Neural progenitor cell (in vitro differentiated cells): Measurements from ENCODE around the gene GNG4. TPM values are rescaled to one million over a fixed set of nuclear protein-coding genes. Genes with fewer than 3 reads are reported as not detected.
A peak's percentile ranks its signal among the peaks of the same experiment; 100 is the strongest.

Source experiments
- DNase-seq: peaks from one replicate; pipeline ENCODE4 v3.0.0-alpha.2; 2016; ENCODE audit warnings: low spot score
- H2AFZ ChIP-seq: fragments of 200-600 bp; sonication (generic); replicated peaks from 2 replicates; pipeline ENCODE4 v1.6.1; 2016; ENCODE audit warnings: antibody characterized with exemption
- H3F3A ChIP-seq: fragments of 200-600 bp; sonication (generic); 2 replicates; pipeline ENCODE4 v1.6.1; 2016; ENCODE audit warnings: antibody characterized with exemption, low read depth
- H3K27ac ChIP-seq: fragments of 200-600 bp; sonication (generic); 2 replicates; pipeline ENCODE4 v1.5.1; 2016; ENCODE audit warnings: mild to moderate bottlenecking
- H3K27me3 ChIP-seq: fragments of 200-600 bp; sonication (generic); 2 replicates; pipeline ENCODE4 v1.6.1; 2016; ENCODE audit warnings: mild to moderate bottlenecking, moderate library complexity
- H3K36me3 ChIP-seq: fragments of 200-600 bp; sonication (generic); 2 replicates; pipeline ENCODE4 v1.5.1; 2016
- H3K4me1 ChIP-seq: fragments of 200-600 bp; sonication (generic); 2 replicates; pipeline ENCODE4 v1.6.1; 2016; ENCODE audit warnings: mixed run types
- H3K4me2 ChIP-seq: fragments of 200-600 bp; sonication (generic); 2 replicates; pipeline ENCODE4 v1.6.1; 2016
- H3K4me3 ChIP-seq: fragments of 200-600 bp; sonication (generic); 2 replicates; pipeline ENCODE4 v1.5.1; 2016
- H3K79me2 ChIP-seq: fragments of 200-600 bp; sonication (generic); 2 replicates; pipeline ENCODE4 v1.6.1; 2016; ENCODE audit warnings: low read depth
- H3K9ac ChIP-seq: fragments of 200-600 bp; sonication (generic); 2 replicates; pipeline ENCODE4 v1.6.1; 2016
- H3K9me3 ChIP-seq: fragments of 200-600 bp; sonication (generic); 2 replicates; pipeline ENCODE4 v1.5.1; 2016; ENCODE audit warnings: low read depth
- H4K20me1 ChIP-seq: fragments of 200-600 bp; sonication (generic); 2 replicates; pipeline ENCODE4 v1.6.1; 2016; ENCODE audit warnings: low read depth
- H3K27ac Mint-ChIP-seq: 3 replicates; pipeline ENCODE4 v1.8.0; 2021; ENCODE audit warnings: mixed read lengths
- H3K27me3 Mint-ChIP-seq: 2 replicates; pipeline ENCODE4 v1.8.0; 2022; ENCODE audit warnings: low read depth, mild to moderate bottlenecking, inconsistent platforms, moderate library complexity, mixed read lengths; ENCODE audit not compliant: insufficient read depth
- H3K36me3 Mint-ChIP-seq: 3 replicates; pipeline ENCODE4 v1.8.0; 2021; ENCODE audit warnings: mixed read lengths
- H3K4me1 Mint-ChIP-seq: 3 replicates; pipeline ENCODE4 v1.8.0; 2021; ENCODE audit warnings: mixed read lengths
- H3K4me3 Mint-ChIP-seq: 3 replicates; pipeline ENCODE4 v1.8.0; 2021; ENCODE audit warnings: mild to moderate bottlenecking, moderate library complexity, mixed read lengths
- H3K9me3 Mint-ChIP-seq: 3 replicates; pipeline ENCODE4 v1.8.0; 2020; ENCODE audit warnings: mixed read lengths
- CTCF ChIP-seq: fragments of 200-600 bp; sonication (generic); IDR thresholded peaks from 2 replicates; pipeline ENCODE4 v1.5.1; 2017; ENCODE audit warnings: antibody characterized with exemption, mild to moderate bottlenecking
- EZH2 ChIP-seq: fragments of 200-600 bp; sonication (generic); IDR thresholded peaks from 2 replicates; pipeline ENCODE4 v1.6.1; 2017; ENCODE audit warnings: antibody characterized with exemption, mild to moderate bottlenecking, moderate library complexity
- EZH2phosphoT487 ChIP-seq: fragments of 200-600 bp; sonication (generic); IDR thresholded peaks from 2 replicates; pipeline ENCODE4 v1.6.1; 2017; ENCODE audit warnings: antibody characterized with exemption
- total RNA-seq: library from RNA; depleted of rRNA; stranded (reverse); fragments of >200 nt; gene quantifications from 2 replicates; pipeline ENCODE4 v1.2.3, GENCODE V29; 2015; ENCODE audit warnings: low replicate concordance

GNG4 gene
- total RNA-seq, 1 donor from 2014 or later, result 14.9 TPM

- Mint-ChIP-seq H3K27ac (no peak overlapping the region), H3K9me3 (no peaks in the 10 kb centered on the region), H3K4me1 (no peaks in the 10 kb centered on the region), H3K27me3 (no peaks in the 10 kb centered on the region), H3K36me3 (no peaks in the 10 kb centered on the region), H3K4me3 (no peak overlapping the region)
- Histone ChIP-seq H3K9me3 (no peaks in the 10 kb centered on the region), H3F3A (no peaks in the 10 kb centered on the region), H3K27ac (no peak overlapping the region), H3K4me1 (no peaks in the 10 kb centered on the region), H2AFZ (no peak overlapping the region), H3K4me3 (no peak overlapping the region), H3K36me3 (no peaks in the 10 kb centered on the region), H3K27me3 (no peaks in the 10 kb centered on the region), H3K9ac (no peak overlapping the region), H3K4me2 (no peak overlapping the region), H3K79me2 (no peaks in the 10 kb centered on the region), H4K20me1 (no peaks in the 10 kb centered on the region)
- no peak for TF ChIP-seq EZH2
- no peak for TF ChIP-seq EZH2phosphoT487
- TF ChIP-seq CTCF, result no peak
- DNase-seq, result no peak
Observed at GRCh38 chr1:235515844-235516512, 133.6 kb downstream of the GNG4 start.

- H3K9me3 Mint-ChIP-seq, result no peaks in the 10 kb centered on the region
- H3K27me3 Mint-ChIP-seq, result no peaks in the 10 kb centered on the region
- peak; percentile 73 for DNase-seq
- Histone ChIP-seq H3K36me3 (no peaks in the 10 kb centered on the region), H3K9ac (no peak overlapping the region), H3K79me2 (no peaks in the 10 kb centered on the region), H3K9me3 (no peaks in the 10 kb centered on the region), H3K4me1 (no peaks in the 10 kb centered on the region), H3K27me3 (no peaks in the 10 kb centered on the region), H3F3A (no peaks in the 10 kb centered on the region), H3K4me3 (no peak overlapping the region), H2AFZ (no peak overlapping the region), H3K4me2 (no peak overlapping the region), H4K20me1 (no peaks in the 10 kb centered on the region), H3K27ac (no peak overlapping the region)
- H3K4me3 Mint-ChIP-seq, result no peak overlapping the region
- H3K27ac Mint-ChIP-seq, result no peak overlapping the region
- no peaks in the 10 kb centered on the region for H3K4me1 Mint-ChIP-seq
- no peaks in the 10 kb centered on the region for H3K36me3 Mint-ChIP-seq
- TF ChIP-seq CTCF, result peak; percentile 95
- no peak for TF ChIP-seq EZH2
Observed at GRCh38 chr1:235513495-235514366, 135.9 kb downstream of the GNG4 start.

GRCh38 chr1:235511470-235512240, 137.9 kb downstream of the GNG4 start:
- Histone ChIP-seq H3K4me2 (no peak overlapping the region), H3K27me3 (no peaks in the 10 kb centered on the region), H3K36me3 (no peaks in the 10 kb centered on the region), H3K9ac (no peak overlapping the region), H2AFZ (peak overlapping the region; percentile 42), H3F3A (no peaks in the 10 kb centered on the region), H3K9me3 (no peaks in the 10 kb centered on the region), H3K79me2 (no peaks in the 10 kb centered on the region), H3K4me1 (no peaks in the 10 kb centered on the region), H3K4me3 (no peak overlapping the region), H4K20me1 (no peaks in the 10 kb centered on the region), H3K27ac (no peak overlapping the region)
- Mint-ChIP-seq H3K9me3 (no peaks in the 10 kb centered on the region), H3K36me3 (no peaks in the 10 kb centered on the region), H3K27me3 (peaks cover 2% of the 10 kb centered on the region), H3K4me3 (no peak overlapping the region), H3K4me1 (no peaks in the 10 kb centered on the region), H3K27ac (no peak overlapping the region)
- TF ChIP-seq EZH2, result no peak
- no peak for TF ChIP-seq CTCF
- no peak for TF ChIP-seq EZH2phosphoT487
- peak; percentile 16 for DNase-seq
